Karpas-422 (cell line): ENCODE measurements around the gene DDAH2. TPM values are rescaled to one million over a fixed set of nuclear protein-coding genes. Genes with fewer than 3 reads are reported as not detected.
A peak's percentile ranks its signal among the peaks of the same experiment; 100 is the strongest.

ENCODE experiments used
- DNase-seq: peaks from one replicate; pipeline ENCODE4 v3.0.0-alpha.2; 2015
- H2AFZ ChIP-seq: fragments of 200-600 bp; sonication (generic); 2 replicates; pipeline ENCODE4 v1.6.1; 2014; ENCODE audit warnings: antibody characterized with exemption, low read length, mixed read lengths
- H3K27ac ChIP-seq: fragments of 200-600 bp; sonication (generic); 2 replicates; pipeline ENCODE4 v1.5.1; 2014; ENCODE audit warnings: mild to moderate bottlenecking, low read length, moderate library complexity
- H3K27me3 ChIP-seq: fragments of 200-600 bp; sonication (generic); 2 replicates; pipeline ENCODE4 v1.6.1; 2014; ENCODE audit warnings: low read length, mixed read lengths
- H3K36me3 ChIP-seq: fragments of 200-600 bp; sonication (generic); 2 replicates; pipeline ENCODE4 v1.6.1; 2014; ENCODE audit warnings: low read length, mixed read lengths; ENCODE audit not compliant: insufficient read depth
- H3K4me1 ChIP-seq: fragments of 200-600 bp; sonication (generic); 2 replicates; pipeline ENCODE4 v1.6.1; 2014; ENCODE audit warnings: mild to moderate bottlenecking, low read length, mixed read lengths
- H3K4me2 ChIP-seq: fragments of 200-600 bp; sonication (generic); 2 replicates; pipeline ENCODE4 v1.6.1; 2014; ENCODE audit warnings: low read length, low read depth, mild to moderate bottlenecking; ENCODE audit not compliant: poor library complexity, severe bottlenecking
- H3K4me3 ChIP-seq: fragments of 200-600 bp; sonication (generic); 2 replicates; pipeline ENCODE4 v1.5.1; 2014; ENCODE audit warnings: mild to moderate bottlenecking, antibody characterized with exemption, low read length, mixed read lengths
- H3K79me2 ChIP-seq: fragments of 200-600 bp; sonication (generic); 2 replicates; pipeline ENCODE4 v1.6.1; 2014; ENCODE audit warnings: mild to moderate bottlenecking, low read length, mixed read lengths
- H3K9ac ChIP-seq: fragments of 200-600 bp; sonication (generic); 2 replicates; pipeline ENCODE4 v1.6.0; 2014; ENCODE audit warnings: low read length
- H3K9me2 ChIP-seq: fragments of 200-600 bp; sonication (generic), shearing (Covaris generic); replicated peaks from 2 replicates; pipeline ENCODE4 v1.6.0; 2014; ENCODE audit warnings: mild to moderate bottlenecking, low read length, moderate library complexity; ENCODE audit not compliant: insufficient read depth
- H3K9me3 ChIP-seq: fragments of 300-700, 200-600 bp; sonication (generic); 2 replicates; pipeline ENCODE4 v1.6.1; 2014; ENCODE audit warnings: low read length, mixed read lengths
- H4K20me1 ChIP-seq: fragments of 200-600 bp; sonication (generic); 2 replicates; pipeline ENCODE4 v1.6.1; 2014; ENCODE audit warnings: mild to moderate bottlenecking, antibody characterized with exemption, low read length, low read depth; ENCODE audit not compliant: insufficient read depth
- total RNA-seq: library from RNA; depleted of rRNA; stranded (reverse); fragments of >200 nt; shearing (Covaris generic); gene quantifications from 2 replicates; pipeline ENCODE4 v1.2.3, GENCODE V29; 2014; ENCODE audit warnings: low replicate concordance

The DDAH2 gene
- total RNA-seq, 1 experiment from 2014 or later = 13.3 TPM

- H3K9ac ChIP-seq = peak overlapping the region; percentile 71
- no peaks in the 10 kb centered on the region for H3K9me3 ChIP-seq
- H3K4me1 ChIP-seq = peaks cover 67% of the 10 kb centered on the region
These were observed 9.2 kb upstream of the DDAH2 start for GRCh38 chr6:31737991-31738979.

GRCh38 chr6:31737315-31737990, 8.4 kb upstream of the DDAH2 start:
- peak overlapping the region; percentile 97 for H3K9ac ChIP-seq
- H3K36me3 ChIP-seq = peaks cover 16% of the 10 kb centered on the region
- H3K4me3 ChIP-seq = peak overlapping the region; percentile 57; the same call in 1 of the 2 replicates
- no peaks in the 10 kb centered on the region for H3K27me3 ChIP-seq
- peak overlapping the region; percentile 90 for H3K27ac ChIP-seq
- H3K4me1 ChIP-seq = peaks cover 67% of the 10 kb centered on the region
- H2AFZ ChIP-seq = peak overlapping the region; percentile 19; the same call in 1 of the 2 replicates
- no peaks in the 10 kb centered on the region for H4K20me1 ChIP-seq
- H3K4me2 ChIP-seq = peak overlapping the region; percentile 89
- peaks cover 47% of the 10 kb centered on the region for H3K79me2 ChIP-seq
- no peaks in the 10 kb centered on the region for H3K9me2 ChIP-seq
- no peaks in the 10 kb centered on the region for H3K9me3 ChIP-seq
- no peak for DNase-seq

More at GRCh38 chr6:31737991-31738979, 9.2 kb upstream of the DDAH2 start:
- peak overlapping the region; percentile 90 for H3K27ac ChIP-seq
- H2AFZ ChIP-seq = peak overlapping the region; percentile 19; the same call in 1 of the 2 replicates
- peaks cover 12% of the 10 kb centered on the region for H3K36me3 ChIP-seq
- H4K20me1 ChIP-seq = no peaks in the 10 kb centered on the region
- H3K4me2 ChIP-seq = peak overlapping the region; percentile 75
- peak overlapping the region; percentile 57 for H3K4me3 ChIP-seq
- H3K9me2 ChIP-seq = no peaks in the 10 kb centered on the region
- peak; percentile 86 for DNase-seq
- peaks cover 47% of the 10 kb centered on the region for H3K79me2 ChIP-seq
- no peaks in the 10 kb centered on the region for H3K27me3 ChIP-seq

- no peaks in the 10 kb centered on the region for H3K9me3 ChIP-seq
- peak overlapping the region; percentile 97 for H3K9ac ChIP-seq
- no peaks in the 10 kb centered on the region for H3K9me2 ChIP-seq
- peak; percentile 50 for DNase-seq
- peaks cover 18% of the 10 kb centered on the region for H3K36me3 ChIP-seq
- H3K4me3 ChIP-seq = peak overlapping the region; percentile 95
- H3K27me3 ChIP-seq = no peaks in the 10 kb centered on the region
- peaks cover 47% of the 10 kb centered on the region for H3K79me2 ChIP-seq
- H3K4me1 ChIP-seq = peaks cover 63% of the 10 kb centered on the region
- H2AFZ ChIP-seq = no peak overlapping the region; the same call in 1 of the 2 replicates
- peak overlapping the region; percentile 90 for H3K27ac ChIP-seq
- peak overlapping the region; percentile 89 for H3K4me2 ChIP-seq
- H4K20me1 ChIP-seq = no peaks in the 10 kb centered on the region
These were observed 7.7 kb upstream of the DDAH2 start for GRCh38 chr6:31736768-31737314.

- Histone ChIP-seq H3K36me3 (peaks cover 22% of the 10 kb centered on the region), H3K9me2 (no peaks in the 10 kb centered on the region), H3K4me3 (peak within 1 kb of the TSS; percentile 95), H3K4me1 (peaks cover 57% of the 10 kb centered on the region), H3K4me2 (peak within 1 kb of the TSS; percentile 89), H3K9me3 (no peaks in the 10 kb centered on the region), H2AFZ (peak within 1 kb of the TSS; percentile 23; the same call in 1 of the 2 replicates), H3K27ac (peak within 1 kb of the TSS; percentile 90), H4K20me1 (no peaks in the 10 kb centered on the region), H3K79me2 (peaks cover 44% of the 10 kb centered on the region), H3K9ac (peak within 1 kb of the TSS; percentile 97), H3K27me3 (no peaks in the 10 kb centered on the region)
- DNase-seq = peak; percentile 95
These were observed 7.1 kb upstream of the DDAH2 start, which contains the start of gene CLIC1 for GRCh38 chr6:31736021-31736767. Gene CLIC1 (minus strand): TSS chr6:31736530. CDS start chr6:31736300, 230 bp downstream.

GRCh38 chr6:31734821-31735406, 5.8 kb upstream of the DDAH2 start:
- no peaks in the 10 kb centered on the region for H3K27me3 ChIP-seq
- H3K9me3 ChIP-seq = no peaks in the 10 kb centered on the region
- no peaks in the 10 kb centered on the region for H3K9me2 ChIP-seq
- H3K36me3 ChIP-seq = peaks cover 26% of the 10 kb centered on the region
- H3K9ac ChIP-seq = peak overlapping the region; percentile 97
- H3K27ac ChIP-seq = peak overlapping the region; percentile 90
- peaks cover 47% of the 10 kb centered on the region for H3K4me1 ChIP-seq
- H3K79me2 ChIP-seq = peaks cover 35% of the 10 kb centered on the region
- H3K4me3 ChIP-seq = peak overlapping the region; percentile 95
- peak overlapping the region; percentile 89 for H3K4me2 ChIP-seq
- H4K20me1 ChIP-seq = no peaks in the 10 kb centered on the region
- peak; percentile 73 for DNase-seq
- H2AFZ ChIP-seq = no peak overlapping the region

- no peaks in the 10 kb centered on the region for H3K9me3 ChIP-seq
- no peaks in the 10 kb centered on the region for H3K9me2 ChIP-seq
- peaks cover 26% of the 10 kb centered on the region for H3K36me3 ChIP-seq
- DNase-seq = no peak
- no peaks in the 10 kb centered on the region for H3K27me3 ChIP-seq
- H4K20me1 ChIP-seq = no peaks in the 10 kb centered on the region
- H3K4me3 ChIP-seq = peak overlapping the region; percentile 95
- H3K4me1 ChIP-seq = peaks cover 51% of the 10 kb centered on the region
- peak overlapping the region; percentile 90 for H3K27ac ChIP-seq
- peak overlapping the region; percentile 89 for H3K4me2 ChIP-seq
- H2AFZ ChIP-seq = no peak overlapping the region
- H3K9ac ChIP-seq = peak overlapping the region; percentile 97
- H3K79me2 ChIP-seq = peaks cover 35% of the 10 kb centered on the region
These were observed 5.2 kb upstream of the DDAH2 start for GRCh38 chr6:31734247-31734820.

GRCh38 chr6:31733734-31734133, 4.6 kb upstream of the DDAH2 start:
- no peaks in the 10 kb centered on the region for H3K9me2 ChIP-seq
- peaks cover 26% of the 10 kb centered on the region for H3K36me3 ChIP-seq
- peaks cover 51% of the 10 kb centered on the region for H3K4me1 ChIP-seq
- H3K79me2 ChIP-seq = peaks cover 35% of the 10 kb centered on the region
- H4K20me1 ChIP-seq = no peaks in the 10 kb centered on the region
- no peak overlapping the region for H2AFZ ChIP-seq
- H3K27ac ChIP-seq = peak overlapping the region; percentile 90
- no peak overlapping the region for H3K4me2 ChIP-seq
- DNase-seq = no peak
- H3K27me3 ChIP-seq = no peaks in the 10 kb centered on the region
- H3K9ac ChIP-seq = peak overlapping the region; percentile 97; the same call in 1 of the 2 replicates
- no peaks in the 10 kb centered on the region for H3K9me3 ChIP-seq
- H3K4me3 ChIP-seq = peak overlapping the region; percentile 95; the same call in 1 of the 2 replicates
